OCI-LY7 (cell line): ENCODE results near the gene CCDC15.

Source experiments
- CTCF ChIP-seq: fragments of 200-600 bp; sonication (generic); conservative IDR thresholded peaks from 2 replicates; pipeline ENCODE4 v1.5.1; 2014; ENCODE audit warnings: mild to moderate bottlenecking, antibody characterized with exemption, low read length, moderate library complexity, mixed read lengths
- EZH2phosphoT487 ChIP-seq: fragments of 200-600 bp; sonication (generic); IDR thresholded peaks from 2 replicates; pipeline ENCODE4 v1.6.1; 2018; ENCODE audit warnings: low read depth, borderline replicate concordance, mild to moderate bottlenecking, mixed run types, antibody characterized with exemption, low read length, moderate library complexity, mixed read lengths

GRCh38 chr11:125080531-125080911, 126.5 kb downstream of the CCDC15 start:
- TF ChIP-seq CTCF, result no peak
- no peak for TF ChIP-seq EZH2phosphoT487
